Caco-2 (cell line): Measurements from ENCODE around the gene CACTIN. TPM values are rescaled to one million over a fixed set of nuclear protein-coding genes. Genes with fewer than 3 reads are reported as not detected.
A peak's percentile ranks its signal among the peaks of the same experiment; 100 is the strongest.

Experiments
- BruUV-seq: library from RNA; stranded (reverse); fragments of 400-500 nt; replicated peaks from 2 replicates; lab custom pipeline; 2021; lab: Mats Ljungman, UMichigan
- CTCF ChIA-PET: fragments of 300-600 bp; sonication (Branson Sonifier 250); formaldehyde crosslinking; loops from one replicate; lab custom pipeline; 2022; ENCODE audit warnings: antibody characterized with exemption; lab: Charles Lee
- POLR2A ChIA-PET: fragments of 300-600 bp; sonication (Branson Sonifier 250); formaldehyde crosslinking; loops from one replicate; lab custom pipeline; 2022; ENCODE audit warnings: antibody characterized with exemption; lab: Charles Lee
- DNase-seq, 2 experiments: peaks; one replicate each; pipeline versions ENCODE4 v3.0.0 to v3.0.0-alpha.2; 2020 to 2022
- H3K27me3 ChIP-seq: replicated peaks from 2 replicates; pipeline ENCODE4 v1.6.0; 2011; ENCODE audit warnings: low read length; ENCODE audit not compliant: control insufficient read depth, insufficient read depth
- H3K36me3 ChIP-seq: 2 replicates; pipeline ENCODE4 v1.5.1; 2011; ENCODE audit warnings: low read length; ENCODE audit not compliant: control insufficient read depth, insufficient read depth
- H3K4me1 ChIP-seq: fragments of 250-450 bp; sonication (Bioruptor Pico); 2 replicates; pipeline ENCODE4 v1.5.1; 2020; ENCODE audit warnings: mild to moderate bottlenecking
- H3K4me3 ChIP-seq: 2 replicates; pipeline ENCODE4 v1.5.1; 2011; ENCODE audit warnings: low read depth, mild to moderate bottlenecking, control low read depth, low read length
- H3K9me3 ChIP-seq: fragments of 250-450 bp; sonication (Bioruptor Pico); 2 replicates; pipeline ENCODE4 v1.5.1; 2020; ENCODE audit warnings: mild to moderate bottlenecking, moderate library complexity
- H3K27ac Mint-ChIP-seq: one replicate; pipeline ENCODE4 v1.8.0; 2022; ENCODE audit warnings: mixed read lengths; ENCODE audit not compliant: unreplicated experiment
- H3K27me3 Mint-ChIP-seq: one replicate; pipeline ENCODE4 v1.8.0; 2022; ENCODE audit warnings: mixed read lengths; ENCODE audit not compliant: insufficient read depth, unreplicated experiment
- H3K36me3 Mint-ChIP-seq: one replicate; pipeline ENCODE4 v1.8.0; 2022; ENCODE audit warnings: mild to moderate bottlenecking, mixed read lengths; ENCODE audit not compliant: insufficient read depth, unreplicated experiment
- H3K4me1 Mint-ChIP-seq: one replicate; pipeline ENCODE4 v1.8.0; 2022; ENCODE audit warnings: low read depth, mixed read lengths; ENCODE audit not compliant: unreplicated experiment
- H3K4me3 Mint-ChIP-seq: one replicate; pipeline ENCODE4 v1.8.0; 2022; ENCODE audit warnings: mild to moderate bottlenecking, moderate library complexity, mixed read lengths; ENCODE audit not compliant: unreplicated experiment
- H3K9me3 Mint-ChIP-seq: one replicate; pipeline ENCODE4 v1.8.0; 2022; ENCODE audit warnings: mixed read lengths; ENCODE audit not compliant: unreplicated experiment
- CTCF ChIP-seq, 2 experiments: fragments of 200-600 bp in 1 of 2; IDR thresholded peaks; 1 replicate in 1 of 2; 2 replicates in 1 of 2; pipeline versions ENCODE4 v1.5.1 to v1.8.0; 2011 to 2022; ENCODE audit warnings: antibody characterized with exemption in 1 of 2, control low read depth in 1 of 2, inconsistent platforms in 1 of 2, low read depth in 1 of 2, low read length in 1 of 2, mild to moderate bottlenecking in 1 of 2, moderate library complexity in 1 of 2; ENCODE audit not compliant: insufficient read depth in 1 of 2, severe bottlenecking in 1 of 2, unreplicated experiment in 1 of 2
- intact Hi-C: fragments of 100-400 bp; cut with micrococcal nuclease; formaldehyde crosslinking; loops from one replicate; pipeline ENCODE4 v1.10.0; 2022; ENCODE audit not compliant: unreplicated experiment
- total RNA-seq: library from RNA; stranded (reverse); gene quantifications from 2 replicates; pipeline ENCODE4 v1.2.3, GENCODE V29; 2022

CACTIN gene
- total RNA-seq, 1 experiment from 2014 or later = 33.9 TPM

- Histone ChIP-seq H3K4me3 (no peak overlapping the region), H3K36me3 (no peaks in the 10 kb centered on the region; the same call in 1 of the 2 replicates), H3K4me1 (no peaks in the 10 kb centered on the region), H3K9me3 (no peaks in the 10 kb centered on the region), H3K27me3 (no peaks in the 10 kb centered on the region)
- no TSS peak for BruUV-seq
- no peaks in the 10 kb centered on the region for H3K9me3 Mint-ChIP-seq
- intact Hi-C loops = no loop called here
- no peak overlapping the region for H3K4me3 Mint-ChIP-seq
- peak in 1 of 2 experiments; percentile 55 for DNase-seq
- H3K4me1 Mint-ChIP-seq = no peaks in the 10 kb centered on the region
- CTCF ChIA-PET = interaction anchor here (0.8 kb wide), 1 partner anchor 180 kb away, joined by 3 read pairs; no protein-coding TSS in a partner anchor
- H3K27me3 Mint-ChIP-seq = no peaks in the 10 kb centered on the region
- POLR2A ChIA-PET = no interaction called here
- no peak overlapping the region for H3K27ac Mint-ChIP-seq
- H3K36me3 Mint-ChIP-seq = peaks cover 14% of the 10 kb centered on the region
- TF ChIP-seq CTCF (IDR thresholded peaks at IDR 0.05; ENCODE audit: insufficient read depth in 1 of 2, low read depth in 1 of 2, low read length in 1 of 2, severe bottlenecking in 1 of 2, unreplicated experiment in 1 of 2) = peak; percentile 69 to 86
Measured at GRCh38 chr19:3618144-3618810, 8.3 kb downstream of the CACTIN start.

GRCh38 chr19:3617463-3617862, 9.1 kb downstream of the CACTIN start:
- no peak for DNase-seq
- no peaks in the 10 kb centered on the region for H3K9me3 Mint-ChIP-seq
- POLR2A ChIA-PET = no interaction called here
- H3K4me1 Mint-ChIP-seq = no peaks in the 10 kb centered on the region
- no peaks in the 10 kb centered on the region for H3K27me3 Mint-ChIP-seq
- intact Hi-C loops = no loop called here
- TF ChIP-seq CTCF (IDR thresholded peaks at IDR 0.05; ENCODE audit: insufficient read depth in 1 of 2, low read depth in 1 of 2, low read length in 1 of 2, severe bottlenecking in 1 of 2, unreplicated experiment in 1 of 2) = no peak
- Histone ChIP-seq H3K4me3 (no peak overlapping the region), H3K4me1 (no peaks in the 10 kb centered on the region), H3K9me3 (no peaks in the 10 kb centered on the region), H3K36me3 (no peaks in the 10 kb centered on the region; the same call in 1 of the 2 replicates), H3K27me3 (no peaks in the 10 kb centered on the region)
- CTCF ChIA-PET = interaction anchor here (0.8 kb wide), 1 partner anchor 180 kb away, joined by 3 read pairs; no protein-coding TSS in a partner anchor
- no TSS peak for BruUV-seq
- H3K27ac Mint-ChIP-seq = no peak overlapping the region
- no peak overlapping the region for H3K4me3 Mint-ChIP-seq
- peaks cover 12% of the 10 kb centered on the region for H3K36me3 Mint-ChIP-seq

GRCh38 chr19:3615524-3616135, 11.0 kb downstream of the CACTIN start:
- POLR2A ChIA-PET = no interaction called here
- Histone ChIP-seq H3K27me3 (no peaks in the 10 kb centered on the region), H3K9me3 (no peaks in the 10 kb centered on the region), H3K4me3 (no peak overlapping the region), H3K4me1 (no peaks in the 10 kb centered on the region), H3K36me3 (no peaks in the 10 kb centered on the region)
- no peaks in the 10 kb centered on the region for H3K27me3 Mint-ChIP-seq
- intact Hi-C loops = no loop called here
- no peak for DNase-seq
- H3K27ac Mint-ChIP-seq = no peak overlapping the region
- no peaks in the 10 kb centered on the region for H3K9me3 Mint-ChIP-seq
- no peak for TF ChIP-seq CTCF (IDR thresholded peaks at IDR 0.05; ENCODE audit: insufficient read depth in 1 of 2, low read depth in 1 of 2, low read length in 1 of 2, severe bottlenecking in 1 of 2, unreplicated experiment in 1 of 2)
- no TSS peak for BruUV-seq
- no peaks in the 10 kb centered on the region for H3K36me3 Mint-ChIP-seq
- H3K4me1 Mint-ChIP-seq = no peaks in the 10 kb centered on the region
- CTCF ChIA-PET = interaction anchor here (0.6 kb wide), 1 partner anchor 954 kb away, joined by 7 read pairs; no protein-coding TSS in a partner anchor
- no peak overlapping the region for H3K4me3 Mint-ChIP-seq
